Naive B cell (primary cell): ENCODE measurements around the gene NAAA. TPM values are rescaled to one million over a fixed set of nuclear protein-coding genes. Genes with fewer than 3 reads are reported as not detected.
"Not testable (repeated sequence)": the region's sequence is repeated elsewhere in the genome, so short reads cannot be mapped to it uniquely, and the experiment has no call there.

Experiments
- ATAC-seq, 2 donors: fragments of 150-1000 bp; cut with Tn5 transposase; 2 replicates each; pipeline ENCODE4 v1.10.0; 2021; ENCODE audit warnings: low read depth in 2 of 2, mild to moderate bottlenecking in 2 of 2, moderate library complexity in 2 of 2
- DNase-seq: peaks from one replicate; pipeline ENCODE4 v3.0.0; 2022
- H3K27ac Mint-ChIP-seq, 6 donors: one replicate each; pipeline ENCODE4 v1.8.0; 2020 to 2022; ENCODE audit warnings: mild to moderate bottlenecking in 6 of 6, mixed read lengths in 6 of 6, moderate library complexity in 5 of 6, inconsistent platforms in 2 of 6
- H3K27me3 Mint-ChIP-seq, 3 donors: one replicate each; pipeline ENCODE4 v1.8.0; 2021 to 2022; ENCODE audit warnings: mixed read lengths in 3 of 3, mild to moderate bottlenecking in 1 of 3
- H3K36me3 Mint-ChIP-seq, 2 donors: one replicate each; pipeline ENCODE4 v1.8.0; 2020 to 2022; ENCODE audit warnings: mixed read lengths in 2 of 2, inconsistent platforms in 1 of 2, mild to moderate bottlenecking in 1 of 2
- H3K4me1 Mint-ChIP-seq, 3 donors: one replicate each; pipeline ENCODE4 v1.8.0; 2020 to 2022; ENCODE audit warnings: mixed read lengths in 3 of 3, inconsistent platforms in 1 of 3, mild to moderate bottlenecking in 1 of 3, moderate library complexity in 1 of 3
- H3K4me3 Mint-ChIP-seq, 8 donors: one replicate each; pipeline ENCODE4 v1.8.0; 2020 to 2022; ENCODE audit warnings: mild to moderate bottlenecking in 8 of 8, mixed read lengths in 8 of 8, moderate library complexity in 8 of 8, inconsistent platforms in 2 of 8
- H3K9me3 Mint-ChIP-seq, 7 donors: one replicate each; pipeline ENCODE4 v1.8.0; 2020 to 2022; ENCODE audit warnings: mixed read lengths in 7 of 7, mild to moderate bottlenecking in 5 of 7, inconsistent platforms in 2 of 7, moderate library complexity in 1 of 7
- polyA plus RNA-seq, 6 donors: library from polyadenylated mRNA; unstranded; fragments of 300-500 nt; fragmentation: Illumina TruSeq; gene quantifications; one replicate each; pipeline ENCODE4 v1.2.3, GENCODE V29; 2021; ENCODE audit warnings: low read depth in 6 of 6

NAAA gene
- 10 to 100 TPM; 32.6 to 53.0 (median 42.9) TPM for polyA plus RNA-seq

- peak; percentile 82 to 86 for ATAC-seq
- Mint-ChIP-seq H3K36me3 (no peaks in the 10 kb centered on the region), H3K27ac (peak within 1 kb of the TSS; percentile 78 to 97 (median 95)), H3K4me3 (peak within 1 kb of the TSS; percentile 94 to 100 (median 99)), H3K9me3 (no peaks in the 10 kb centered on the region), H3K27me3 (no peaks in the 10 kb centered on the region), H3K4me1 (peaks cover 0 to 20% (median 19%) of the 10 kb centered on the region in 3 donors)
- DNase-seq = peak; percentile 68
Observed at GRCh38 chr4:75940692-75941253, at the start of gene NAAA. TSS of gene NAAA (minus strand) at chr4:75941013. CDS start at chr4:75940949, 64 bp downstream.

- Mint-ChIP-seq H3K36me3 (no peaks in the 10 kb centered on the region), H3K9me3 (peaks cover 0 to 4% (median 0%) of the 10 kb centered on the region in 7 donors), H3K27me3 (peaks cover 5 to 16% (median 14%) of the 10 kb centered on the region in 3 donors), H3K4me1 (peaks cover 21 to 45% (median 31%) of the 10 kb centered on the region in 3 donors), H3K4me3 (peak overlapping the region; percentile 87 to 99 (median 97)), H3K27ac (peak overlapping the region; percentile 90 to 98 (median 96))
- DNase-seq = no peak
- no peak for ATAC-seq
Observed at GRCh38 chr4:75989846-75990528, 49.2 kb upstream of the NAAA start.

GRCh38 chr4:75985116-75985515, 44.3 kb upstream of the NAAA start:
- Mint-ChIP-seq H3K4me3 (no peak overlapping the region), H3K27ac (no peak overlapping the region), H3K4me1 (peaks cover 25 to 34% (median 31%) of the 10 kb centered on the region in 3 donors), H3K36me3 (peaks cover 9 to 17% of the 10 kb centered on the region in 2 donors), H3K27me3 (no peaks in the 10 kb centered on the region), H3K9me3 (peaks cover 0 to 6% (median 0%) of the 10 kb centered on the region in 7 donors)
- ATAC-seq (no peak), DNase-seq (no peak)

DNA sequence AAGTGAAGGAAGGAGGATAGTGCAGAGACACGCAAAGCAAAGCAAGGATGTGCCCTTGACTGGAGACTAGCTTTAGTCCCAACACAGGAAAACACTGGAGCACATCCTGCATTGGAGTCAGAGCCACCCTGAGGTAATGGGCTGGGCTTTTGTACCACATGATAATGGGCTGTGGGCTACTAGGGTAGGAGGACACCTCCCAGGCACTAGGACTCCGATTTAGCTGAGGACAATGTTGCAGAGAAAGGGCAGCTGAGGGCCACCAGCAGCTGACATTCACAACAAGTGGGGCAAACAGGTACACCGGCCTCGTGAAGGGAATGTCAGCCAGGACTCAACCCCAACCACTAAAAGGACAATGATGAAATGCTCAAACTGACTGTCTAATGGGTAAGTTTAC, 39.8 kb upstream of the NAAA start:
- Mint-ChIP-seq H3K27ac (peak overlapping the region in 2 of 6 donors; percentile 6 to 25), H3K4me1 (peaks cover 0 to 4% (median 2%) of the 10 kb centered on the region in 3 donors), H3K9me3 (peaks cover 0 to 6% (median 0%) of the 10 kb centered on the region in 7 donors), H3K27me3 (no peaks in the 10 kb centered on the region), H3K4me3 (no peak overlapping the region), H3K36me3 (peaks cover 32 to 39% of the 10 kb centered on the region in 2 donors)
- DNase-seq = no peak
- ATAC-seq = no peak

- peaks cover 39 to 53% of the 10 kb centered on the region in 2 donors for H3K36me3 Mint-ChIP-seq
- no peak overlapping the region for H3K27ac Mint-ChIP-seq
- peaks cover 0 to 2% (median 0%) of the 10 kb centered on the region in 7 donors for H3K9me3 Mint-ChIP-seq
- ATAC-seq = no peak
- no peak for DNase-seq
- H3K4me3 Mint-ChIP-seq = no peak overlapping the region
- H3K27me3 Mint-ChIP-seq = no peaks in the 10 kb centered on the region
- H3K4me1 Mint-ChIP-seq = peaks cover 0 to 4% (median 2%) of the 10 kb centered on the region in 3 donors
Observed at GRCh38 chr4:75976177-75976576, 35.4 kb upstream of the NAAA start.

GRCh38 chr4:75973766-75974165, 33.0 kb upstream of the NAAA start:
- peaks cover 0 to 2% (median 0%) of the 10 kb centered on the region in 7 donors for H3K9me3 Mint-ChIP-seq
- DNase-seq (no peak), ATAC-seq (no peak)
- H3K27ac Mint-ChIP-seq = no peak overlapping the region
- peaks cover 36 to 60% of the 10 kb centered on the region in 2 donors for H3K36me3 Mint-ChIP-seq
- no peaks in the 10 kb centered on the region for H3K4me1 Mint-ChIP-seq
- no peak overlapping the region for H3K4me3 Mint-ChIP-seq
- H3K27me3 Mint-ChIP-seq = no peaks in the 10 kb centered on the region

DNA sequence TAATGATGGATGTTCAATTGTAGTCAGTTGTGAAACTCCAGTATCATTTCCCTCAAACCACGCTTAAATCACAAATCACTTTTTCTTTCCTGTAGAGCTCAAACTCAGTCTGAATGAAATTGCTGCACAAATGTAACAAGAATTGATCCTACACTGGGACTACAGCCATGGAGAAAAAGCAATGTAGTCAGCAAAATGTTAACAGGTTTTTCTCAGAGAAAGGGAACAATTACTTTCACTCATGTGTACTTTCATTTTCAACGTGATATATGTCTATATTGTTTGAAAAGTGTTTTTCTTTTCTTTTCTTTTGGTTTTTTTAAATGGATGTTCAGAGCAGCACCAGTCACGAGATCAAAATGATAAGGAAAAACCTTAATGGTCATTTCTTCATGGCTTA, 27.3 kb upstream of the NAAA start:
- Mint-ChIP-seq H3K4me1 (peaks cover 0 to 4% (median 0%) of the 10 kb centered on the region in 3 donors), H3K36me3 (peaks cover 67 to 75% of the 10 kb centered on the region in 2 donors), H3K27me3 (no peaks in the 10 kb centered on the region), H3K4me3 (no peak overlapping the region), H3K9me3 (peaks cover 0 to 12% (median 4%) of the 10 kb centered on the region in 7 donors), H3K27ac (peak overlapping the region in 3 of 6 donors; percentile 8 to 54 (median 29))
- no peak for DNase-seq
- ATAC-seq = no peak

- Mint-ChIP-seq H3K27me3 (no peaks in the 10 kb centered on the region), H3K4me3 (no peak overlapping the region), H3K27ac (no peak overlapping the region), H3K9me3 (peaks cover 0 to 13% (median 4%) of the 10 kb centered on the region in 7 donors), H3K36me3 (peaks cover 64 to 67% of the 10 kb centered on the region in 2 donors), H3K4me1 (peaks cover 0 to 4% (median 0%) of the 10 kb centered on the region in 3 donors)
- DNase-seq = no peak
- no peak for ATAC-seq
Observed at GRCh38 chr4:75963558-75963957, 22.7 kb upstream of the NAAA start.

- not testable (repeated sequence) for ATAC-seq, H3K4me3 Mint-ChIP-seq, DNase-seq, H3K27ac Mint-ChIP-seq, H3K4me1 Mint-ChIP-seq, H3K27me3 Mint-ChIP-seq
- peaks cover 49 to 65% of the 10 kb centered on the region in 2 donors for H3K36me3 Mint-ChIP-seq
- H3K9me3 Mint-ChIP-seq = peaks cover 0 to 13% (median 4%) of the 10 kb centered on the region in 7 donors
Observed at GRCh38 chr4:75962072-75962471, 21.3 kb upstream of the NAAA start.

GRCh38 chr4:75958546-75958945, 17.7 kb upstream of the NAAA start:
- H3K36me3 Mint-ChIP-seq = peaks cover 31 to 48% of the 10 kb centered on the region in 2 donors
- not testable (repeated sequence) for H3K4me1 Mint-ChIP-seq, H3K27me3 Mint-ChIP-seq, ATAC-seq, DNase-seq, H3K27ac Mint-ChIP-seq, H3K4me3 Mint-ChIP-seq, H3K9me3 Mint-ChIP-seq

DNA sequence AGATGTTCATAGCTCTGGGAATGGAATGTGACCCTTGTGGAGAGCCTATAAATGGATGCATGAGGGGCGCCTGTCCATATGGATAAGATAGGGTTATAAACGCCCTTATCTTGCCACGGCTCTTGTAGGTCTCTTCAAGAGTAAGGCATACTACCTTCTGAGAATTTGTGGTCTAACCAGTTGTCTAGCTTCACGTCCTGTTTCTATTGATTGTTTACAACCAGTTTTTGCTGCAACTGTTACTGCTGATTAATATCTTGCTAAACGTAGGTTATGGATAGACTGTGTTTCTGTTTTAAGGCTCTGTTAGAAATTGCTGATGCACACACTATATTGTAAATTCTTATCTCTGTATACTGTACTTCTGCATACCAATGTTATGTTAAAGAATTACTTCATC, 14.0 kb upstream of the NAAA start:
- H3K4me1 Mint-ChIP-seq, H3K9me3 Mint-ChIP-seq, H3K27me3 Mint-ChIP-seq, H3K27ac Mint-ChIP-seq, ATAC-seq, DNase-seq: not testable (repeated sequence)
- Mint-ChIP-seq H3K4me3 (peak overlapping the region in 1 of 8 donors; percentile 10), H3K36me3 (peaks cover 33 to 37% of the 10 kb centered on the region in 2 donors)

DNA sequence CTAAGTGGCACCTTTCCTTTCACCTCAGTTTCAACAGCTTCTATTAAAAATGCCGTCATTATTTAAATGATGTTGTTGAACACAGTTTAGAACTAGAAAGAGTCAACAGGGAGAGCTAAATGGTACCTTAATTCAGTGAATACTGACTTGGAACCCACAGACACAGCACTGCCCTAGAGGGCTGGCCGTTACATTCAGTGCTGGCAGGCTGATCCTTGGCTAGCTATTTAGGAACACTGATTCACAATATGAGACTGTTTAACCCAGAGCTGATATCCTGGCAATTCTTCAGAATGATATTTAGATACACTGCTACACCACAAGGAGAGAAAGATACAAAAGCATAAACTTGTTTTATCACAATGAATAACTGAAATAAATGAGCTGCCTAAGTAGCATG, 12.7 kb upstream of the NAAA start:
- H3K36me3 Mint-ChIP-seq = peaks cover 22 to 32% of the 10 kb centered on the region in 2 donors
- no peak for DNase-seq
- H3K4me1 Mint-ChIP-seq = peaks cover 0 to 12% (median 9%) of the 10 kb centered on the region in 3 donors
- H3K9me3 Mint-ChIP-seq = no peaks in the 10 kb centered on the region
- H3K27ac Mint-ChIP-seq = no peak overlapping the region
- H3K4me3 Mint-ChIP-seq = no peak overlapping the region
- ATAC-seq = no peak
- no peaks in the 10 kb centered on the region for H3K27me3 Mint-ChIP-seq

GRCh38 chr4:75950213-75950815, 9.5 kb upstream of the NAAA start:
- Mint-ChIP-seq H3K27me3 (no peaks in the 10 kb centered on the region), H3K36me3 (peaks cover 8 to 10% of the 10 kb centered on the region in 2 donors), H3K27ac (no peak overlapping the region), H3K4me1 (peaks cover 0 to 9% (median 8%) of the 10 kb centered on the region in 3 donors), H3K9me3 (no peaks in the 10 kb centered on the region), H3K4me3 (no peak overlapping the region)
- DNase-seq = no peak
- ATAC-seq = no peak
